NT2/D1 (cell line): ENCODE data around the gene PLEKHA6.

Experiments
- DNase-seq: peaks from one replicate; pipeline ENCODE4 v3.0.0-alpha.2; 2011; ENCODE audit warnings: low read depth, low spot score
- H3K27me3 ChIP-seq: 2 replicates; pipeline ENCODE4 v1.6.0; 2011; ENCODE audit warnings: mild to moderate bottlenecking; ENCODE audit not compliant: insufficient read length, insufficient read depth
- H3K36me3 ChIP-seq: 2 replicates; pipeline ENCODE4 v1.6.1; 2011; ENCODE audit warnings: mild to moderate bottlenecking, low read length, mixed read lengths; ENCODE audit not compliant: insufficient read depth, insufficient read length
- H3K4me1 ChIP-seq: 2 replicates; pipeline ENCODE4 v1.5.1; 2011; ENCODE audit not compliant: insufficient read depth, insufficient read length
- H3K4me3 ChIP-seq: 2 replicates; pipeline ENCODE4 v1.5.1; 2011; ENCODE audit warnings: low read depth; ENCODE audit not compliant: insufficient read length
- H3K9ac ChIP-seq: 2 replicates; pipeline ENCODE4 v1.6.0; 2011; ENCODE audit warnings: low read depth; ENCODE audit not compliant: insufficient read length
- H3K9me3 ChIP-seq: 2 replicates; pipeline ENCODE4 v1.5.1; 2011; ENCODE audit warnings: mild to moderate bottlenecking, low read length; ENCODE audit not compliant: insufficient read depth
- SUZ12 ChIP-seq: IDR thresholded peaks from 2 replicates; pipeline ENCODE4 v1.6.1; 2011; ENCODE audit not compliant: insufficient read length, insufficient read depth; ENCODE audit errors: extremely low read depth
- YY1 ChIP-seq: IDR thresholded peaks from 2 replicates; pipeline ENCODE4 v1.6.1; 2011; ENCODE audit not compliant: insufficient read length, insufficient read depth
- ZNF274 ChIP-seq: IDR thresholded peaks from 2 replicates; pipeline ENCODE4 v1.6.1; 2011; ENCODE audit warnings: mild to moderate bottlenecking, low read depth, low read length

PLEKHA6 gene

DNA sequence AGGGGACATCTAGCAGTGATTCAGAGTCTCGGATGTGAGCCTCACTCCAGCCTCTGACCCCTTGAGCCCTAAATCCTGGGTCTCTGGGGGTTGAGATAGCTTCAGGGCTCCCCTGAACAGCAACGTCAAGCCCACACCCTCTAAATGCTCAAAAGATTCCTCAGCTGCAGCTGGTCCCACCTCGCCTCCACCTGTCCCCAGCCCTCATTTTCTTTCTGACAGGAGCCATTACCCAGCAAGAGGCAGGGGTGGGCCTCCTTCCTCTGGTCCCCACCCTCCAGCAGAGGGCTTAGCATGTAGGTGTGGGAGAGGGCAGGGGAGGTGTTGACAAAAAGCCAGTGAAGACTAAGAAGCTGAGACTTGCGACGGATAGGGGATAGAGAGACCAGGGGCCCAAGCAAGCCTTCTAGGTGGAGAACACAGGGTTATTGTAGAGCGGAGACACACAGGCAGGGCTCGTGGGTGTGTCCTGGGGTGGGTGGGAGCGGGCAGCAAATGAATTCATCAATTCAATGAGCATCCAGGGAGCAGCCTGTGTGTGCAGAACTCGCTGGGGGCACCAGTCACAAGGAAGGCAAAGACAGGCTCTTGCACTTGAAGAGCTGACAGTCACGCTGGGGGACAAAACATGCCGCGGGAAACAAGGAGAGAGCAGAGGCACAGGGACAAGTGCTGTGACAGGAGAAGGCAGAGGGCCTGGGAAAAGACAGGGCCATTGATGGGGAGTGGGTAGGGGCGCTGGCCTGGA lies 97.0 kb downstream of the PLEKHA6 start:
- H3K9me3 ChIP-seq, result no peaks in the 10 kb centered on the region
- no peaks in the 10 kb centered on the region for H3K27me3 ChIP-seq
- no peak for DNase-seq
- peaks cover 18% of the 10 kb centered on the region for H3K4me1 ChIP-seq
- no peak overlapping the region for H3K4me3 ChIP-seq
- TF ChIP-seq ZNF274 (no peak), SUZ12 (no peak), YY1 (no peak)
- no peak overlapping the region for H3K9ac ChIP-seq
- peaks cover 29% of the 10 kb centered on the region for H3K36me3 ChIP-seq

GRCh38 chr1:204261746-204262505 lies 97.8 kb downstream of the PLEKHA6 start:
- DNase-seq, result no peak
- no peak for TF ChIP-seq YY1
- TF ChIP-seq ZNF274, result no peak
- TF ChIP-seq SUZ12, result no peak
- peaks cover 18% of the 10 kb centered on the region for H3K4me1 ChIP-seq
- H3K9me3 ChIP-seq, result no peaks in the 10 kb centered on the region
- H3K9ac ChIP-seq, result no peak overlapping the region
- H3K27me3 ChIP-seq, result no peaks in the 10 kb centered on the region
- peaks cover 28% of the 10 kb centered on the region for H3K36me3 ChIP-seq
- H3K4me3 ChIP-seq, result no peak overlapping the region

DNA sequence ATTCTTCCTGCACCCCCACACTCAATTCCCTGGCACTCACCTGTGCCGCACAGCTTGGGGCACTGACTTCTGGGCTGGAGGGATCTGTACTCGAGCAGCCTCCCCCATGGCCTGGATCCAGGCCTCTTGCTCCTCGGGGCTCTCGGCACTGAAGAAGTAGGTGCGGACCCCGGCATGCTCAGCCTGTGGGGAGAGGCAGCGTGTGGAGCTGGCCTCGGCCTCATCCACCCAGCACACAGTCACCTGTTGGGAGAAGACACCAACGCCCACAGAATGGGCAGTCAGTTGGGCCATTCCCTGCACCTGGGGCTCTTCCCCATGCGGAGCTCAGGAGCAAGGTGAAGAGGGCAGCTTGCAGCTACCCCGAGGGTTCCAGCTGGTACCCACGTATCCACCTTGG lies 98.5 kb downstream of the PLEKHA6 start:
- no peak overlapping the region for H3K9ac ChIP-seq
- H3K27me3 ChIP-seq, result no peaks in the 10 kb centered on the region

GRCh38 chr1:204260601-204261197 lies 99.0 kb downstream of the PLEKHA6 start:
- peaks cover 22% of the 10 kb centered on the region for H3K36me3 ChIP-seq
- no peak overlapping the region for H3K9ac ChIP-seq
- H3K27me3 ChIP-seq, result no peaks in the 10 kb centered on the region
- TF ChIP-seq ZNF274 (no peak), YY1 (no peak), SUZ12 (no peak)
- H3K9me3 ChIP-seq, result no peaks in the 10 kb centered on the region
- H3K4me1 ChIP-seq, result peaks cover 23% of the 10 kb centered on the region
- no peak for DNase-seq
- no peak overlapping the region for H3K4me3 ChIP-seq

More for the DNA sequence above, 98.5 kb downstream of the PLEKHA6 start:
- Histone ChIP-seq H3K9me3 (no peaks in the 10 kb centered on the region), H3K36me3 (peaks cover 26% of the 10 kb centered on the region), H3K4me3 (no peak overlapping the region), H3K4me1 (peaks cover 22% of the 10 kb centered on the region)
- TF ChIP-seq SUZ12 (no peak), YY1 (no peak), ZNF274 (no peak)
- DNase-seq, result no peak

DNA sequence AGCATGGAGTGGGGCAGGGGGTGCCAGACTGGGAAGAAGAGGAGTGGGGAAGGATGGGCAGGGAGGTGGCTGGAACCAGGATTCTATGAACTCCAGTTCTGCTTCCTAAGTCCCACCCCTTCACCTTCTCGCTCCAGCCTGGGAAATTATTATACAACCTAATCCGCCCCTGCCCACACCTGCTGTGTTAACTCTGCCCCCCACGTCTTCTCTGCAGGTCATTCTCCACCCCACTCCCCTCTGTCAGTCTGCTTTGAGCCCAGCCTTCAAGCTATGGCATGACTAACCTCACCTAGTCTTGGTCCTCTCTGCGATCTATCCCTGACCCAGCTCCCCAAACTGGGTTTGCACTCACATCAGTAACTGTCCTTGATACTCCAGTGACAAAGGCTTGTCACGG lies 99.9 kb downstream of the PLEKHA6 start:
- Histone ChIP-seq H3K36me3 (peaks cover 21% of the 10 kb centered on the region), H3K9me3 (no peaks in the 10 kb centered on the region), H3K4me1 (peaks cover 23% of the 10 kb centered on the region), H3K27me3 (no peaks in the 10 kb centered on the region), H3K9ac (no peak overlapping the region), H3K4me3 (no peak overlapping the region)
- TF ChIP-seq YY1, result no peak
- TF ChIP-seq SUZ12, result no peak
- no peak for TF ChIP-seq ZNF274
- no peak for DNase-seq

- peaks cover 18% of the 10 kb centered on the region for H3K36me3 ChIP-seq
- no peaks in the 10 kb centered on the region for H3K27me3 ChIP-seq
- no peak for DNase-seq
- H3K4me3 ChIP-seq, result no peak overlapping the region
- no peak overlapping the region for H3K9ac ChIP-seq
- TF ChIP-seq ZNF274, result no peak
- no peak for TF ChIP-seq YY1
- H3K9me3 ChIP-seq, result no peaks in the 10 kb centered on the region
- peaks cover 23% of the 10 kb centered on the region for H3K4me1 ChIP-seq
Measured at GRCh38 chr1:204259196-204259595, 100.5 kb downstream of the PLEKHA6 start.
